Non-pigmented ciliary epithelial cell (primary cell): ENCODE data around the gene PTGR1.
A peak's percentile ranks its signal among the peaks of the same experiment; 100 is the strongest.

Experiments
- DNase-seq: peaks from one replicate; pipeline ENCODE4 v3.0.0-alpha.2; 2010; ENCODE audit warnings: low read depth

Gene PTGR1

DNA sequence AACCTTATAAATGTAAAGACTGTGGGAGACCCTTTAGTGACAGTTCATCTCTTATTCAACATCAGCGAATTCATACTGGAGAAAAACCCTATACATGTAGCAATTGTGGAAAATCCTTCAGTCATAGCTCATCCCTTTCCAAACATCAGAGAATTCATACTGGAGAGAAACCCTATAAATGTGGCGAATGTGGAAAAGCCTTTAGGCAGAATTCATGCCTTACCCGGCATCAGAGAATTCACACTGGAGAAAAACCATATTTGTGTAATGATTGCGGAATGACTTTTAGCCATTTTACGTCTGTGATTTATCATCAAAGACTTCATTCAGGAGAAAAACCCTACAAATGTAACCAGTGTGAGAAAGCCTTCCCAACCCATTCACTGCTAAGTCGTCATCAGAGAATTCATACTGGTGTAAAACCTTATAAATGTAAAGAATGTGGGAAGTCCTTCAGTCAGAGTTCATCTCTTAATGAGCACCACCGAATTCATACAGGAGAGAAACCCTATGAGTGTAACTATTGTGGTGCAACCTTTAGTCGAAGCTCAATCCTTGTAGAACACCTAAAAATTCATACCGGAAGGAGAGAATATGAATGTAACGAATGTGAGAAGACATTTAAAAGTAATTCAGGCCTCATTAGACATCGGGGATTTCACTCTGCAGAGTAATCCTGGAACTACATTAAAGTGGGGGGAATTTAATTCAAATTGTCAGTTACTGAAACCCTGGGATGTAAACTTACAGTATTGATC is 56.8 kb downstream of the PTGR1 start:
- no peak for DNase-seq

DNA sequence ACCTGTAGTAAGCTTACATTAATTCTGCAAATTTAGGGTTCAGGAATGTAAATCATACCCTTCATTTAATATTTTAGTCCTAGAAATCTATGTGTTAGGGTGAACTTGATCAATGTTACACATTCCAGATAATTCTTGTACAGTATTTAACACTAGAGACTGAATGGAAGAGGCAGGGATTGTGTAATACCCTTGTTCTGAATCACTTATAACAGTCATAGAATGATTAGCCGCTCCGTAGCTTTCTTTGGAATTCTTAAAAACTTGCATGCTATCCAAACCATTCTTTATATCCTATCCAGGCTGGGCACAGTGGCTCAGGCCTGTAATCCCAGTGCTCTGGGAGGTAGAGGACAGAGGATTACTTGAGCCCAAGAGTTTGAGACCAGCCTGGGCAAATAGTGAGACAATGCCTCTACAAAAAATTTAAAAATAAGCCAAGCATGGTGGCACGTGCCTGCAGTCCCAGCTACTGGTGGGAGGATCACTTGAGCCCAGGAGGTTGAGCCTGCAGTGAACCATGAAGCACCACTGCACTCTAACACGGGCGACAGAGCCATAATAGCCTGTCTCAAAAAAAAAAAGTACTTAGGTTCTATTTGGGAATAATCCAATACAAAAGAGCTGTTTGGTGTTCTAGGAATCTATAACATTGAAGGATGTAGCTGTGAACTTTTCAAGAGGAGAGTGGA is 66.2 kb downstream of the PTGR1 start:
- no peak for DNase-seq

DNA sequence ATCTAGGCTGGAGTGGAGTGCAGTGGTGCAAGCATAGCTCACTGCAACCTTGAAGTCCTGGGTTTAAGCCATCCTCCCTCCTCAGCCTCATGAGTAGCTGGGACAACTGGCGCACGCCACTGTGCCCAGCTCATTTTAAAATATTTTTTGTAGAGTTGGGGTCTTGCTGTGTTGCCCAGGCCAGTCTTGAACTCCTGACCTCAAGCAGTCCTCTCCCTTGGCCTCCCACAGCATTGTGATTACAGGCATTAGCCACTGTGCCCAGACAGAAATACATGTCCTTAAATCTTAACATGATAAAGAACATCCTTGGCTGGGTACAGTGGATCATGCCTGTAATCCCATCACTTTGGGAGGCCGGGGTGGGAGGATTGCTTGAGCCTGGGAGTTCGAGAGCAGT is 67.7 kb downstream of the PTGR1 start:
- DNase-seq, result no peak

DNA sequence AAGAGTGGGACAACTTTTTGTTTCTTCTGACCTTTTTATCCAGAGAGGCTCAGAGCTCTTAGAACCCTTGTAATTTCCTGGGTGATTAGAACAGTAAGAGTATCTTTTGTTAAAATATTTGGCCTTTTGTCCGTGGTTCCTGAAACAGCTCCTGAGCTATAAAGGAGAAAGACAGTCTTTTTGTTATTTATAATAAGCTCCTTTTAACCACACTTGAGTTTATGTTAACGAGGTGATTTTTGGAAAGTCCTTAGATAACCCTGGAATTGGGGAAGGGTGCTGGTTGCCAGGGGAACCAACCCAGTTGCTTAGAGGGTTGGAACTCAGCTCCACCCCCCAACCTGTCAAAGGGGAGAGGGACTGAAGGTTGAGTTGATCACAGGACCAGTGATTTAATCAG is 69.7 kb downstream of the PTGR1 start:
- DNase-seq, result no peak

DNA sequence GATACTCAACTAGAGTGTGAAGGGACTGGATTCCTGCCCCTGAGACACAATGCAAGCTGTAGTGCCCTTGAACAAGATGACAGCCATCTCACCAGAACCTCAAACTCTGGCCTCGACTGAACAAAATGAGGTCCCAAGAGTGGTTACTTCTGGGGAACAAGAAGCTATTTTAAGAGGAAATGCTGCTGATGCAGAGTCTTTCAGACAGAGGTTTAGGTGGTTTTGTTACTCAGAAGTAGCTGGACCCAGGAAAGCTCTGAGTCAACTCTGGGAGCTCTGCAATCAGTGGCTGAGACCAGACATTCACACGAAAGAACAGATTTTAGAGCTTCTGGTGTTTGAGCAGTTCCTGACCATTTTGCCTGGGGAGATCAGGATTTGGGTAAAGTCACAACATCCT is 72.1 kb downstream of the PTGR1 start:
- no peak for DNase-seq

DNA sequence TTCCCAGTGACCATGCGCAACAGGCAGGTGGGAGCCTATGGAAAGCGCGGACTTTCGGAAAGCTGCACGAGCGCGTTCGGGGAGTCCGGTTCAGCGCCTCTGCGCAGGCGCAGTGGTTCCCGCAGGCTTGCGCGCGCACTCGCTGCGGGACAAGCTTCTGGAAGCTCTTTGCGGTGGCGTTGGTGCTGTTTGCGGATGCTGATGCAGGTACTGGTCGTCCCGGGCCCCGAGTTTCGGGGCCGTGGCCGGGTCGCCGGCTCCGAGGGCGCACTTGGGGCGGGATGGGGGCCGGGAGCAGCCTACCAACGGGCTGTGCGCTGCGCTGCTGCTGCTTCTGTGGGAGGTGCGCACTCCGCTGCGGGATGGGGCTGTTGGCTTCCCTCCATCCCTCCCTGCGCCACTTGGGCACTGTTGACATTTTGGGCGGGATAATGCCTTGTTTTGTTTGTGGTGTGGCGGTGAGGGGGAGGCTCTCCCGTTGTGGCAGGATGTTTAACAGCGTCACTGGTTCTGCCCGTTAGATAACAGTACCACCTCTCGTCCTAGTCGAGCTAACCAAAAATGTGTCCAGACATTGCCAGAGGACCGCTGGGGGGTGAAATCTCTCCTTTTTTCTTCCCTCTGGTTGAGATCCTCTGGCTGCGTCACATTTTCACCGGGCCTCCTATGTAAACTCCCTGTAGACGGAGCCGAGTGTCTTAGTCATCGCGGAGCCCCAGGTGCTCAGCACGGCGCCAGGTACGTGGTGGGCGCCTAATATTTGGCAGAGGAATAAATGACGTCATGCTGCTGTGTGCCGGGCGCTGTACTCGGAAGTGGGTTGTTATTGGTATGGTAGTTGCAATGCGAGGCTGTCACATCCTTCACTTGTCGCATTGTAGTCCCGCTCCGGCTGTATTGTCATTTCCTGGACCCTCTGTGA is 74.1 kb downstream of the PTGR1 start, which contains the start of gene ZNF483:
ZNF483 (plus strand) TSS at position 124 of the 922 bp plus-strand sequence. CDS start 2,217 bp downstream, outside the sequence.
- DNase-seq, result peak; percentile 18

DNA sequence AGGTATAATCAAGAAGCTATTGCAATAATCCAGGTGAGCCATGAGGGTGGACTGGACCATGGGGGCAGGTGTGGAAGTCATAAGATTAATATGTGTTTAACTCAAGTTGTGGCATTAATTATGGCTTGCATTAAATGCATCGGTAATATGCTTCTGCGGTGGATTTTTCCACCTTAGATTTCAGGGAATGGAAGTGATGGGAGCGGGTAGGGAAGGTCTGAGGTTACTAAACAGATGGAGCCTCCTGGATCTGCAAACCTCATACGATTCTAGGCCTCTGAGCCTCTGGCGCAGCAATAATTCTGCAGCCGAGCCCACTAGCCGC is 74.8 kb downstream of the PTGR1 start:
- DNase-seq, result no peak

DNA sequence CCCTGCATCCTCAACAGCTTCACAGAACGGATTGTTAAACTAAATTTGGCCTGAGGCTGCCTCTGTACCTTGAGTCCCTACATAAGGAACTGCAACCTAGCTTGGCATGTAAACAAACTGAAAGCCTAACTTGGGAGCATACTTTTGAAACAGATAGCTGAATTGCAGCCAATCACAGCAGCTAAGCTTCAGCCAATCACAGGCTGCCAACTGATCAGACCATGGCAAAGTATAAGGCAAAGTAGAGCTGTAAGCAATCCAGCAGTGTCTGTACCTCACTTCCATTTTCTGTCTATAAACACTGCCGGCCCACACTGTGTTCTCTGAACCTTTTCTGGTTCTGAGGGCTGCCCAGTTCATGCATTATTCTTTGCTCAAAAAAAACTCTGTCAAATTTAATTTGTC is 83.4 kb downstream of the PTGR1 start:
- no peak for DNase-seq

DNA sequence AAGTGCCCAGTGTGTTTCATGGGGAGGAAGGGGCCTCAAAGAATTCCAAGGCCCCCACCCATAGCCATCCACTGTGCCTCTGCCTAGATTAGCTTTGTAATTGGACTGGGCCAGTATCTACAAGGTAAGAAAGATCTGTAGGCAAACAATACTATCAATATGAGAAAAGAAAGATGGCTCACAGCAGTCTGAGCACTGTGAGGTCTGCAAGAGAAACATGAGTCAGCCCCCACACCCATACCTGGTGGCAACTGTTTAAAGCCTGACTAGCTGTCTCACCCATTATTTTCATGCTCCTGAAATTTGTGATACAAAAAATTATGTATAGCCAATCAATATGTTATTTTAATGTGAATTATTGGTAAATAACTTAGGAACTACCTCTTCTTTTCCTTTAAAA is 84.5 kb downstream of the PTGR1 start:
- DNase-seq, result no peak
